Fibroblast of mammary gland (primary cell): ENCODE results near the gene IGDCC3.

Experiments used
- DNase-seq: peaks from one replicate; pipeline ENCODE4 v3.0.0-alpha.2; 2010; ENCODE audit warnings: low read depth
- H3K4me3 ChIP-seq: 2 replicates; pipeline ENCODE4 v1.5.1; 2011; ENCODE audit warnings: low read depth, mild to moderate bottlenecking, low read length, moderate library complexity; ENCODE audit not compliant: control insufficient read depth
- CTCF ChIP-seq: conservative IDR thresholded peaks from 2 replicates; pipeline ENCODE4 v1.5.1; 2011; ENCODE audit warnings: low read depth, low read length, inconsistent platforms; ENCODE audit not compliant: control insufficient read depth, insufficient read depth

Gene IGDCC3

DNA sequence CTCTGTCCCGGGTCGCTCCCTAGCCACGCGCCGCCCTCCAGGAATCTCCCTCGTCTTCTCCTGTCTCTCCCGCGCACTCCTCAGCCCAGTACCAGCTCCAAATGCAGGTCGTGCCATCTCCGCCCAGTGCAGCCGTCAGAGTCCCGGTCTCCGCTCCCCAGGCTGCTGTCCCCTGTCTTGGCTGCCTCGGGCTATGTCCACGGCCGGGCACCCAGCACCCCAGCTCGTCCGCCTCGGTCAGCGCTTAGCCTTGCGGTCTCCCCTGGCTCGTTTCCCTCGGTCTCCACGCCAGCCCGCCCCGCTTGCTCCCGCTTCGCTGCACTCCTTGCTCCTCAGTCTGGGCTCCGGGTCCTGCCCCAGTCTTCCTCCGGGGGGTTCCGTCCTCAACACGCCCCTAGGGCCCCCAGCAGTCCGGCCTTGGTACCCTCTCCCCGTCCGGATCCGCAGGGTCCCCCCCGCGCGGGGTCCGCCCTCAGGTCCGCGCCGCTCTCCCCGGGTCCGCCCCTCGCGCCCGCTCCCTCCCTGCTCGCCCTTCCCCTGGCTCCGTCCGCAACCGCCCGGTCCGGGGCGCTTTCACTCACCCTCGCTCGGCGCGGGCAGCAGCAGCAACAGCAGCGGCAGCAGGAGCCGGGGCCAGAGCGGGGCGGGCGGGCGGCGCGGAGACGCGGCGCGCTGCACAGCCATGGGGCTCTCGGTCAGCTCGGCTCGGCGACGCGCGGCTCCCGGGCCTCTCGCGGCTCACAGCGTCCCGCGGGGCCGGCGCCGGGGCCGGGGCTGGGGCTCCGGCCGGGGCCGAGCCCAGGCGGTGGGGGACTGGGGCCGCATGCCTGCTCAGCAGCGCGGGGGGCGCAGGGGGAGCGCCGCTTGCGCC lies 462 bp downstream of the IGDCC3 start:
- DNase-seq: no peak
- peak overlapping the region; percentile 22 for H3K4me3 ChIP-seq
- TF ChIP-seq CTCF: no peak

DNA sequence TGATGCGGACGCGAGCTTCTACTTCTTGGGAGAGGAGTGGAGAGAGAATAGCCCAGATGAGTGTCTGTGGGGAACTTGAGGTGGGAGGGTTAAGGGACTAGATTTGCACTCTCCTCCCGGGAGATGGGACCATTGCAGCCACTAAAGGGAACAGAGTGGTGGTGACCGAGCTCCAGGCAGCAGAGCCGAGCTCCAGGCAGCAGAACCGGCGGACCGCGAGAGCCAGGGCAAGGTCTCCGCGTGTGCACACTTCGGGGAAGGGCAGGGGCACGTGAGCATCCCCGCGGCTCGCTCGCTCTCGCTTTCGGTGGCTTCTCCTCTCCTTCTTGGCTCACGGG lies 1.1 kb downstream of the IGDCC3 start:
- no peak for TF ChIP-seq CTCF
- H3K4me3 ChIP-seq: peak overlapping the region; percentile 22
- DNase-seq: no peak

DNA sequence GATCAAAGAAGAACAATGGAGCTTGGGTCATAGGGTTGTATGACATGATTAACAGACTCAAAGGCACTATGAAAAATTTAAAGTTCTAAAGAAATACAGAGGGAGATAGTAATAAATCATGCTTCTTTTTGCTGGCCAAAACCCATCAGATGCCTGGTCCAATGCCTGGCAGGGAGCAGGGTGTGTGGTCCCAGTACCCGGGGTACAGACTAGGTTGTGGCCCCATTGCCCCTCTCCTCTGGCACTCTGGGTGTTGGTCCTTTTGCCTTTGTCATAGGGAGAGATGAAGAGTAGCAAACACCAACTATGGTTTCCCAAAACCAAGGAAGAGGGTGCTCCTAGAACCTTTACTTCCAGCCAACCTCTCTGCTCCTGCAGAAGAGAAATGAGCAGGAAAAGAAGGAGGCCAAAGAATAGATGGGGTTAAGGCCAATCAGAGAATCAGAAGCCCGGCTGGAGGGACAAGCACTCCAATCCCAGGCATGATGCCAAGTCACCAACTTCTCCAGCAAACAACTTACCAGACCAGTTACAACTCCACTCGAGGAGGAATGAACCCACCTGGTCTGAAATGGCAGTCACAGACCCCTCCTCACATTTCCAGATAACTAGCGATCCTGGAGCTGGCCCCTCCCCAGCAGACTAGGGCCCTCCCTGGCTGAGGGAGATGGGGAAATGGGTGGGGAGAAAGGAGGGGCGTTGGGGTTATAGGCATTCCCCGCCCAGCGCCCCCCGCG lies 1.8 kb downstream of the IGDCC3 start:
- no peak overlapping the region for H3K4me3 ChIP-seq
- no peak for TF ChIP-seq CTCF
- no peak for DNase-seq

DNA sequence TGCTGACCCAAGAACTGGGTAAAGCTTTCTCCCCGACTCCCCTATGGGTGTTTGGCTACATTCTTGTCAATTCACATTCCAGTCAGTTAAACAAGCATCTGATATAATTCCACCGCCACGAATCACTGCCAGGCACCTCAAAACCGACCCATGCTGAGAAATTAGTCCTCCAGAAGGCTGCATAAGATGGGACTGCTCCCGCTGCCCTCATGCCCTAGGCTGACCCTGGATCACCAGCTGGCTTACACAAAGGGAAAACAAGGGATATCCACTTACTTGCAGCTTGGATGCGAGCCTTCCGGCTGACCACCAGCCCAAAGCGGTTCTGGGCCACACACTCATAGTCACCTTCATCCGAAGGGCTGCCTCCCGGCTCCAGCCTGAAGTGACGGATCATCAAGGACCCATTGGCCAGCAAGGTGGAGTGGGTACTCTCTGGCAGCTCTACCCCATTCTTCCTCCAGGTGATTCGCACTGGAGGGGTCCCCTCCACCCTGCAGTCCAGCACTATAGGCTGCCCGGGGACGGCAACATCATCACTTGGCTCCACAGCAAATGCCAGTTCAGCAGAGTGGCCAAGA lies 2.9 kb downstream of the IGDCC3 start:
- TF ChIP-seq CTCF: no peak
- H3K4me3 ChIP-seq: no peak overlapping the region
- no peak for DNase-seq

GRCh38 chr15:65374334-65374733 lies 3.5 kb downstream of the IGDCC3 start:
- DNase-seq: no peak
- no peak overlapping the region for H3K4me3 ChIP-seq
- no peak for TF ChIP-seq CTCF

DNA sequence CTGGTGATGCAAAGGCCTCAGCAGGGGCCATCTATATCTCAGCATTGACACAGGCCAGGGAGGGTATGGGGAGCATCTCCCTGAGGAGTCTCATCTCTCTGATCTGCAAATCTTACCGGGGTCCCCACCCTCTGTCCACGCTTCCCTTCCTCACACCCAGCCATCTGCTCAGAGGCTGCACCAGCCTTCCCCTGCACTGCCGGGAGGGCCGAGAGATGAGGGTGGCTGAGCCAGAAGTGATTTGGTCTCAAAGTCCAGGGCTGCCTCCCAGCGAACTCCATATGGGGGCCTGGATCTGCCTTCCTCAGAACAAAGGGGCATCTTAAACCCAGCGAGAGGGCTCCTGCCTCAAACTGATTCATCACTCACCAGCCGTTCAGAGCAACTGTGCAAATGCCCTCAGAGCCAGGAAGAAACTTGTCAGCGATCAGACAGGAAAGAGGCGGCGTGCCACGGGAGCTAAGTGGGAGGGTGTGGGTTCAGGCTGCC lies 4.6 kb downstream of the IGDCC3 start:
- TF ChIP-seq CTCF: no peak
- no peak overlapping the region for H3K4me3 ChIP-seq
- DNase-seq: no peak
